H9 (cell line): ENCODE results near the gene SMNDC1. TPM values are rescaled to one million over a fixed set of nuclear protein-coding genes. Genes with fewer than 3 reads are reported as not detected.

ENCODE experiments used
- DNase-seq: peaks from one replicate; pipeline ENCODE4 v3.0.0-alpha.2; 2017
- H2AFZ ChIP-seq: one replicate; pipeline ENCODE4 v1.6.1; 2013; ENCODE audit warnings: mild to moderate bottlenecking, low read length, control low read depth, moderate library complexity
- H2AK5ac ChIP-seq: 2 replicates; pipeline ENCODE4 v1.6.1; 2013; ENCODE audit warnings: low read length, control low read depth, mixed read lengths; ENCODE audit not compliant: insufficient read length
- H2BK120ac ChIP-seq: one replicate; pipeline ENCODE4 v1.6.1; 2013; ENCODE audit warnings: low read depth, mild to moderate bottlenecking, low read length, control low read depth, inconsistent platforms; ENCODE audit not compliant: poor library complexity, severe bottlenecking
- H2BK12ac ChIP-seq: 2 replicates; pipeline ENCODE4 v1.6.1; 2013; ENCODE audit warnings: low read length, control low read depth, mixed read lengths, low read depth; ENCODE audit not compliant: insufficient read length
- H2BK15ac ChIP-seq: 2 replicates; pipeline ENCODE4 v1.6.1; 2013; ENCODE audit warnings: low read depth, low read length, control low read depth
- H2BK20ac ChIP-seq: one replicate; pipeline ENCODE4 v1.6.1; 2013; ENCODE audit warnings: low read depth, mild to moderate bottlenecking, low read length, control low read depth, inconsistent platforms; ENCODE audit not compliant: poor library complexity, severe bottlenecking
- H2BK5ac ChIP-seq: 2 replicates; pipeline ENCODE4 v1.6.1; 2013; ENCODE audit warnings: low read length, control low read depth, mixed read lengths; ENCODE audit not compliant: insufficient read length
- H3K14ac ChIP-seq: 2 replicates; pipeline ENCODE4 v1.6.1; 2013; ENCODE audit warnings: low read length, control low read depth; ENCODE audit not compliant: insufficient read depth
- H3K18ac ChIP-seq: 2 replicates; pipeline ENCODE4 v1.6.1; 2013; ENCODE audit warnings: low read depth, mild to moderate bottlenecking, mixed read lengths, low read length, control low read depth; ENCODE audit not compliant: insufficient read length
- H3K23ac ChIP-seq: 2 replicates; pipeline ENCODE4 v1.6.1; 2013; ENCODE audit warnings: low read length, control low read depth, mixed read lengths, low read depth; ENCODE audit not compliant: insufficient read length
- H3K23me2 ChIP-seq: 2 replicates; pipeline ENCODE4 v1.6.1; 2013; ENCODE audit warnings: low read depth, mild to moderate bottlenecking, mixed read lengths, low read length, control low read depth; ENCODE audit not compliant: insufficient read length, poor library complexity, severe bottlenecking
- H3K27ac ChIP-seq: 2 replicates; pipeline ENCODE4 v1.5.1; 2013; ENCODE audit warnings: low read length, control low read depth, mixed read lengths, low read depth; ENCODE audit not compliant: insufficient read length
- H3K27me3 ChIP-seq: 2 replicates; pipeline ENCODE4 v1.6.1; 2013; ENCODE audit warnings: low read length, control low read depth, inconsistent platforms; ENCODE audit not compliant: insufficient read depth
- H3K4ac ChIP-seq: 2 replicates; pipeline ENCODE4 v1.6.1; 2013; ENCODE audit warnings: low read depth, mild to moderate bottlenecking, control low read depth, inconsistent platforms, low read length, moderate library complexity
- H3K4me1 ChIP-seq: 2 replicates; pipeline ENCODE4 v1.6.1; 2013; ENCODE audit warnings: low read length, control low read depth, inconsistent platforms; ENCODE audit not compliant: insufficient read depth
- H3K4me2 ChIP-seq: 2 replicates; pipeline ENCODE4 v1.6.1; 2013; ENCODE audit warnings: low read length, control low read depth, mixed read lengths; ENCODE audit not compliant: insufficient read length, insufficient read depth
- H3K56ac ChIP-seq: 2 replicates; pipeline ENCODE4 v1.6.1; 2013; ENCODE audit warnings: low read depth, mild to moderate bottlenecking, mixed read lengths, low read length, control low read depth; ENCODE audit not compliant: insufficient read length
- H3K79me1 ChIP-seq: 2 replicates; pipeline ENCODE4 v1.6.1; 2013; ENCODE audit warnings: low read depth, mild to moderate bottlenecking, moderate library complexity, low read length, control low read depth, inconsistent platforms; ENCODE audit not compliant: insufficient read depth, poor library complexity, severe bottlenecking
- H3K79me2 ChIP-seq: 2 replicates; pipeline ENCODE4 v1.6.1; 2013; ENCODE audit warnings: low read length, control low read depth, inconsistent platforms; ENCODE audit not compliant: insufficient read depth
- H3K9ac ChIP-seq: 2 replicates; pipeline ENCODE4 v1.6.1; 2013; ENCODE audit warnings: low read length, control low read depth, mixed read lengths; ENCODE audit not compliant: insufficient read length; ENCODE audit errors: extremely low read depth
- H3K9me3 ChIP-seq: one replicate; pipeline ENCODE4 v1.6.1; 2013; ENCODE audit warnings: low read depth, low read length, inconsistent platforms; ENCODE audit not compliant: control insufficient read depth
- H3T11ph ChIP-seq: one replicate; pipeline ENCODE4 v1.6.1; 2013; ENCODE audit warnings: mild to moderate bottlenecking, low read length, control low read depth, inconsistent platforms
- H4K20me1 ChIP-seq: one replicate; pipeline ENCODE4 v1.6.1; 2013; ENCODE audit not compliant: control insufficient read depth, insufficient read length, insufficient read depth
- H4K5ac ChIP-seq: 2 replicates; pipeline ENCODE4 v1.6.1; 2013; ENCODE audit warnings: low read depth, mild to moderate bottlenecking, mixed read lengths, low read length, control low read depth; ENCODE audit not compliant: insufficient read length
- H4K8ac ChIP-seq: replicated peaks from 2 replicates; pipeline ENCODE4 v1.6.1; 2013; ENCODE audit warnings: low read length, control low read depth, mixed read lengths, low read depth; ENCODE audit not compliant: insufficient read length
- H4K91ac ChIP-seq: 2 replicates; pipeline ENCODE4 v1.6.1; 2013; ENCODE audit warnings: low read depth, mild to moderate bottlenecking, moderate library complexity, mixed read lengths, low read length, control low read depth; ENCODE audit not compliant: insufficient read length
- H3K27ac Mint-ChIP-seq, 3 experiments: 2 replicates in 2 of 3; 3 replicates in 1 of 3; pipeline ENCODE4 v1.8.0; 2020 to 2021; ENCODE audit warnings: mixed read lengths in 3 of 3, mild to moderate bottlenecking in 1 of 3, moderate library complexity in 1 of 3
- H3K27me3 Mint-ChIP-seq: 2 replicates; pipeline ENCODE4 v1.8.0; 2021; ENCODE audit warnings: low read depth, mild to moderate bottlenecking, moderate library complexity, mixed read lengths
- H3K36me3 Mint-ChIP-seq, 3 experiments: 2 replicates in 2 of 3; 3 replicates in 1 of 3; pipeline ENCODE4 v1.8.0; 2020 to 2021; ENCODE audit warnings: low read depth in 3 of 3, mixed read lengths in 3 of 3; ENCODE audit not compliant: insufficient read depth in 1 of 3
- H3K4me1 Mint-ChIP-seq, 2 experiments: 2 replicates each; pipeline ENCODE4 v1.8.0; 2020; ENCODE audit warnings: mixed read lengths in 2 of 2
- H3K4me3 Mint-ChIP-seq, 2 experiments: 2 replicates in 1 of 2; 3 replicates in 1 of 2; pipeline ENCODE4 v1.8.0; 2020 to 2021; ENCODE audit warnings: mild to moderate bottlenecking in 2 of 2, mixed read lengths in 2 of 2, moderate library complexity in 1 of 2
- H3K9me3 Mint-ChIP-seq, 2 experiments: 2 replicates in 1 of 2; 3 replicates in 1 of 2; pipeline ENCODE4 v1.8.0; 2020; ENCODE audit warnings: mild to moderate bottlenecking in 2 of 2, mixed read lengths in 2 of 2, moderate library complexity in 1 of 2
- CTCF ChIP-seq: fragments of 200-600 bp; sonication (generic); conservative IDR thresholded peaks from 3 replicates; pipeline ENCODE4 v1.8.0; 2021; ENCODE audit warnings: antibody characterized with exemption, mild to moderate bottlenecking
- WGBS: extraction: QIAGEN DNeasy Blood & Tissue Kit; methylation state at CpG from one replicate; pipeline ENCODE4 v1.1.7; 2013; ENCODE audit warnings: missing lambda C conversion rate, low lambda C conversion rate, mixed read lengths; ENCODE audit not compliant: insufficient read length; ENCODE audit errors: extremely low coverage; 5-methylcytosine and 5-hydroxymethylcytosine counted together
- total RNA-seq: library from RNA; stranded (reverse); gene quantifications from 2 replicates; pipeline ENCODE4 v1.2.1, GENCODE V29; 2021

The SMNDC1 gene
- total RNA-seq, 1 experiment from 2014 or later: 55.7 TPM

- H2AFZ ChIP-seq: no peak overlapping the region
- H3T11ph ChIP-seq: no peak overlapping the region
- TF ChIP-seq CTCF: no peak
- no peak overlapping the region for H3K27ac ChIP-seq
- H3K18ac ChIP-seq: no peak overlapping the region
- H4K91ac ChIP-seq: no peak overlapping the region
- no peak overlapping the region for H2BK5ac ChIP-seq
- Mint-ChIP-seq H3K27ac (no peak overlapping the region), H3K4me1 (peaks cover 11 to 12% of the 10 kb centered on the region in 2 experiments), H3K27me3 (no peaks in the 10 kb centered on the region; the same call in 1 of the 2 replicates), H3K36me3 (no peaks in the 10 kb centered on the region), H3K9me3 (no peaks in the 10 kb centered on the region), H3K4me3 (no peak overlapping the region)
- H3K79me1 ChIP-seq: no peaks in the 10 kb centered on the region
- no peak overlapping the region for H3K4me2 ChIP-seq
- H2BK20ac ChIP-seq: no peak overlapping the region
- H2BK15ac ChIP-seq: no peak overlapping the region
- no peak overlapping the region for H3K9ac ChIP-seq
- no peaks in the 10 kb centered on the region for H3K23me2 ChIP-seq
- WGBS: no CpG with 5 or more reads among the region's 4 CpGs
- H3K23ac ChIP-seq: no peak overlapping the region
- no peak overlapping the region for H3K56ac ChIP-seq
- H2AK5ac ChIP-seq: no peak overlapping the region
- no peaks in the 10 kb centered on the region for H4K20me1 ChIP-seq
- no peak overlapping the region for H3K4ac ChIP-seq
- H4K5ac ChIP-seq: no peak overlapping the region
- H3K27me3 ChIP-seq: no peaks in the 10 kb centered on the region
- no peaks in the 10 kb centered on the region for H3K9me3 ChIP-seq
- H2BK120ac ChIP-seq: no peak overlapping the region
- no peak for DNase-seq
- no peak overlapping the region for H4K8ac ChIP-seq
- no peak overlapping the region for H2BK12ac ChIP-seq
- no peaks in the 10 kb centered on the region for H3K79me2 ChIP-seq
- no peak overlapping the region for H3K14ac ChIP-seq
- no peaks in the 10 kb centered on the region for H3K4me1 ChIP-seq
These were observed 35.1 kb downstream of the SMNDC1 start for GRCh38 chr10:110269374-110270318.
